Activated CD4-positive, CD25-positive, alpha-beta regulatory T cell treated with anti-CD3 and anti-CD28 coated beads, Interleukin-2, amount 50 U/mL, for 72 hours (primary cell): ENCODE results near the gene GLDC.
"Not testable (repeated sequence)": the region's sequence is repeated elsewhere in the genome, so short reads cannot be mapped to it uniquely, and the experiment has no call there.

ENCODE experiments used
- DNase-seq: peaks from one replicate; pipeline ENCODE4 v3.0.0; 2021

The GLDC gene

DNA sequence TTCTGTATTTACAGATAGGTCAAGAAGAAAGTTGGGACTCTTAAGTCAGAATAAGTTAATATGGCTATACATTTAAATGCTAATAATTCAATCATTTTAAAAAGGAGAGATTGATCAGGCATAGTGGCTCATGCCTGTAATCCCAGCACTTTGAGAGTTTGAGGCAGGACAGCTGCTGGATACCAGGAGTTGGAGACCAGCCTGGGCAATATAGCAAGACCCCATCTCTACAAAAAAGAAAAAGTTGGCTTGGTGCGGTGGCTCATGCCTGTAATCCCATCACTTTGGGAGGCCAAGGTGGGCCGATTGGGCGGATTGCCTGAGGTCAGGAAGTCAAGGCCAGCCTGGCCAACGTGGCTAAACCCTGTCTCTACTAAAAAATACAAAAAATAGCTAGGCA lies 15.0 kb upstream of the GLDC start:
- DNase-seq, result no peak

DNA sequence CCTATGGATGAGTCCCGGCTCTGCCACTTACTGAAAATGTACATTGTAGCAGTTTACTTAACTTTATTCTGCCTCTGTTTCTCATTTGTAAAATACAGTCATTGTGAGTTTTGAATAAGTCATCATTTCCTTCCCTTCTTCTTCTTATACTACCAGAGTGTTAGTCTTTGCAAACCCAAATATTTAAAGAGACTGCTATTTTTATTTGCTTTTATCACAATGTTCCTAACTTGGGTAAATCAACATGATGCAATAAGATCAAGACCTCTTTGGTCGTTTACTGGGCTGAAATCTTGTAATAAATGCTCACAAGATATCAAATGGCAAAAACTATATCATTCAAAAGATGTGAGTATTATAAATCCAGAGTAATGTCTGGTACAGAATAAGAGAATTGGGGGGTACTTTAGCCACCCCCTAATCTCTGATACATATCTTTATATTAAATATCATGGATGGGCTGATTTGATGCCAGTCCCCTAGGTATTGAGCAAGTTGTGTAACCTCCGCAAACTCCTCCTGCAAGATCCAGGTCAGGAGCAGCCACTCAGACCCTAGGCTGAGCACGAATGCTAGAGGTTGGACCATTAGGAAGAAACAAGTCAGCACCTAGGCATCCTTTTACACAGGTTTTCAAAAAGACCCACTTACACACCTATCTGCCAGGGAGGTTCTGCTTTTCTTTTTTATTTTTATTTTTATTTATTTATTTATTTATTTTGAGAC lies 13.3 kb upstream of the GLDC start:
- DNase-seq, result no peak

DNA sequence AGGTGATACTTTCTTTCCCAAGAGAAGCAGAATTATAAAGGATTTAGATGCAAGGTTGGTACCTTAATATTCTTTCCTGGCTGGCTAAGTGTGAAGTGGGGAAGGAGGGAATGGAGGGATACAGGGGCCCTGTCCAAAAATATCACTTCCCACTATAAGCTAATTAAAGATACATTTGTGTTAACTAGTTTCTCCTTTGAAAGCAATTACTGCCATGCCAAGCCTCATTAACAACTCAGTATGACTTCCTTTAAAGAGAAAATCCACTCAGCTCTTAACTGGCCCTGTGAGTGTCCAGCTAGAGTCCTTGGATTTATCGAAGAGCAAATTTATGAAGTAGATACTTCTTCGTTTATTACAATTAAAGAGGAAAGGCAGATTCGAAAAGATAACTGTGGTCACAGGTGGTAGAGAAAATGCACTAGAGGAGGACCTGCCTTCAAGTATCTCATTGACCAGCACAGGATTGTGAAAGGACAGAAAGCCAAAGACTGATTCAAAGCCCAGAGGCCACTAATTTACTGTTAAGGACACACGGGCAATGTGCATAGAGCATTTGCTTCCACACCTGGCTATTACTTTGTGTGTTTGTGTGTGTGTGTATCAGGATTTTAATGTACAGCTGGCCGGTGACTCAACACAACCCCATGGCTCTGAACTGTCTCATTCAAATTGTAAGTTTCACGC lies 11.2 kb upstream of the GLDC start:
- no peak for DNase-seq

DNA sequence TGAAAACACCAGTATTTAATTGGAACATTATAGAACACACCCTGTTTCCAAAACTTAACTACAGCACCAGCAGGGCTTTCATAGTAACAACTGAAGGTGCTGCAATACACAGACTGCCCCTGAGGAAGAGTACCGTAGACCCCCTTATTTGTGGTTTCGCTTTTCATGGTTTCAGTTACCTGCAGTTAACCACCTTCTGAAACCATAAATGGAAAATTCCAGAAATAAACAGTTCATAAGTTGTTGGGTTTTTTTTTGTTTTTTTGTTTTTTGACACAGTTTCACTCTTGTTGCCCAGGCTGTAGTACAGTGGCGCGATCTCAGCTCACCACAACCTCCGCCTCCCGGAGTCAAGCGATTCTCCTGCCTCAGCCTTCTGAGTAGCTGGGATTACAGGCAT lies 9.5 kb upstream of the GLDC start:
- no peak for DNase-seq

DNA sequence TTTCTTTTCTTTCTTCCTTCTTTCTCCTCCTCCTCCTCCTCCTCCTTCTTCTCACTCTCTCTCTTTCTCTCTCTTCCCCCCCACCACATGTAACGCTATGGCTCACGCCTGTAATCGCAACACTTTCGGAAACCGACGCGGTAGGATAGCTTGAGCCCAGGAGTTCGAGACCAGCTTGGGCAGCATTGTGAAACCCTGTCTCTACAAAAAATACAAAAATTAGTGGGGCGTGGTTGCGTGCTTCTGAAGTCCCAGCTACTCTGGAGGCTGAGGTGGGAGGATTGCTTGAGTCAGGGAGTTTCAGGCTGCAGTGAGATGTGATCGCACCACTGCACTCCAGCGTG lies 736 bp upstream of the GLDC start:
- DNase-seq, result no peak

DNA sequence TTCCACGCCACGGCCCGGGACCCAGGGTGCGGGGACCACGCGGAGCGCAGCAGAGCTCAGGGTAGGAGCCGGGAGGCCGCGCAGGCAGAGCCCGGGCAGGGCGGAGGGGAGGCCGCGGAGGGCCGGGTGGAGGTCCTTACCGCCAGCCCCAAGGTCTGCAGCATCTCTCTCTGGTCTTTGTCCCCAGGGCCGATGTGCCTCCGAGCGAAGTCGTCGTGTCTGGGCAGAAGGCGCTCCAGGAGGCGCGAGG lies 499 bp downstream of the GLDC start:
- not testable (repeated sequence) for DNase-seq

DNA sequence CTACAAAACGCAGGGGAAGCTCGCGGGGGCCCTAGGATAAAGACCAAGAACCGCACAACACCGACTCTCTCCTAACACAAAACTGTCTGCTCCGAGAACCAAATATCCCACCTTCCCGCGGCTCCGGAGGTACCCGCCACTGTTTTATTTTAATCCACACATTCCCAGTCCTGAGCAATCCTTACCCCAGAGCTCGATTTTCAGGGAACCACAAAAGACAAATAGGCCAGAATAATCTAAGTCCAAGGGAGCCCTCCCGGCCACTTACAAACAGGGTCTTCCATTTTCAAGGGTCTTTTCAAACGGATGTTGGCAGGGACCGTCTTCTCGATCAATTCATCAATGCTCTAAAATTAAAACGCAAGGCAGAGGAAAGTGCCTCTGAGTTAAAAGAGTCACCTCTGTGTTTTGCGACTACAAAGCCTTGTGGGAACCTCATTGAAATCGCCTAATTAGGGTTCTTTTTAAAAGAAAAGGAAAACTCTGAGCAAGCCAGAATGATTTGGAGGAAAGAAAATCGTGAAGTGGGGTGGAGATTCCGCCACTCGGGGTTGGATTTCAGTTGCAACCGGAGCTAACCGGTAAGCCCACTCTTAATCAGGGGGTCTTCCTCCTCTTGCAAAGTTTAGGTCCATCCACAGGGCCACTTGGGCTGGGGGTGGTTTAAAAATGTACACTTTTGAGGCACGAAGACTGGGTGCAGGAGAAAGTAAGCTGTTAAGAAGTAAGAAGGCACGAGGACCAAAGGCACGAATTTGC lies 1.0 kb downstream of the GLDC start:
- DNase-seq, result no peak

DNA sequence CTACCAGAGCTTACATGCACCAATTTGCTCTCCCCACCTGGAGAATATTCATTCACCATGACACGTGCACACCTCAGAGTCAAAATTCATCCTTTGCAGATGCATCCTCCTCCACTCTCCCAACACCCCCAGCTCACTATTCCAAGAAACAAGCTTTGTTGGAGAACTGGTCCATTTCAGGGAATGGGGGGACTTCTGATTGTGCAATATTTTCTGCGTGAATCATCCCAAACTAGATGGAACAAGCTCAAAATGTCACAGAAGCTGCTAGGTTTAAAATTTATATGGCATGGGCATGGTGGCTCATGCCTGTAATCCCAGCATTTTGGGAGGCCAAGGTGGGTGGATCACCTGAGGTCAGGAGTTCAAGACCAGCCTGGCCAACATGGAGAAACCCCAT lies 3.6 kb downstream of the GLDC start:
- no peak for DNase-seq

DNA sequence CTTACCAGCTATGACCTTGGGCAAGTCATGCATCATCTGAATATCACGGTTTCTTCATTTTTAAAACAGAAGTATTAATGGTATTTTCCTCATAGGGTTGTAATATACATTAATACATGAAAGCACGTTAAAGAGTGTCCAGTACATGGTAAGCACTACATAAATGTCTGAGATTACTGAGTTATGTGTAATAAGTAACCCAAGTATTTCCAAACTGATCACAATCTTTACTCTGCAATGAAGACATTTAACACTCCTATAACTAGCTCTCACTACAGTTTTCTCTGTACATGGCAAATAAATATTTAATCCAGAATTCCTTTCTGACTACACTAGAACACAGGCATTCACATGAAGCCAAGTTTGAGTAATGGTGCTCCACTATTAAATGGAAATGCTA lies 4.0 kb downstream of the GLDC start:
- no peak for DNase-seq

DNA sequence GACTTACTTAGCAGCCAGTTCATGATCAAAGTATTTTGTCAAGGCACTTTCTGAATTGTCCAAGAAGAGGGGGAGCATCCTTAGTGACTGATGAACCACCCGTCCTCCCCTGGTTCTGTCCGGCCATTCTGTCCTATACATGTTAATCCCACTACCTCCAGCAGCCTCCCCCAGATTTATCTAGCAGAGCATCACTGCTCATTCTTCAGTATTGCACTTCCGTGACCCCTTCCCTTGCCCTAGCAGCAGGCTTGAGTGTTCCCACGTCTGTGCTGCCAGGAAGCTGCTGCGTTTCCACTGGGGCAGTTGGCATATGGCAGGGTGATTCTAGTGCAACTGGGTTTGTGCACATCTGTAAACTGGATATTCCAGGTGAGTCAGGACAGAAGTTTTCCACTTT lies 4.5 kb downstream of the GLDC start:
- no peak for DNase-seq

DNA sequence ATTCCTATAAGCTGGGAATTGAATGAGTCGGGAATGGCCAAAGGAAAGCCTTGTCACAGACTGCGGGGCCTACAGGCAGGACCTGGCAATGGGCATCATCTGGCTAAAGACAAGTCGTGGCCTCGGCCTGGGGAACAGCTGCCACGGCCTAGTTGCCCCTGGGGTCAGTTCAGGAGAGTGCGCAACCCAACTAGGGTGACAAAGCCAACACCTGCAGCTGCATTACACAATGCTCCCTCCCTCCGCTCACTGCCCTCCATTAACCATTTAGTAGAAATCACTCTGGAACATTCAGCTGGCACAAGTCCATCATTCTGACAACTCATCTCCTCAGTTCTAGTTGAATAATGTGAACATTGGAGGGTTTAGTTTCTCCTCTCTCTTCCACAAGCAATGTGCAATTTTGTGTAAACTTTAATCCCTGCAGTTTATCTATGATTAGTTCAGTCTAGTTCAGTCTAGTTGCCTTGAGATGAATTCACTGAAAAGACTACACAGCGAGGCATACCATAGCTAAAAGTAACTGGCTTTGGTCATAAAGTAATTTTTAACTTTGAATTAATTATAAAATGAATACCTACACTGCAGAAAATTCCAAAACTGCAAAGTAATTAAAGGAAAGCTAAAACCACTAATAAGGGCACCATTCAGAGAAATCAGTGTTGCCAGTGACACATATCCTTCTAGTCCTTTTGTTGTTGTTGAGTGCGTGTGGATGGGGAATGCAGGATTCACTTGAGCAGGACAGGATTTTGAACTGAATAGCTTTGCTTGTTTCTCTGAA lies 5.1 kb downstream of the GLDC start:
- no peak for DNase-seq

DNA sequence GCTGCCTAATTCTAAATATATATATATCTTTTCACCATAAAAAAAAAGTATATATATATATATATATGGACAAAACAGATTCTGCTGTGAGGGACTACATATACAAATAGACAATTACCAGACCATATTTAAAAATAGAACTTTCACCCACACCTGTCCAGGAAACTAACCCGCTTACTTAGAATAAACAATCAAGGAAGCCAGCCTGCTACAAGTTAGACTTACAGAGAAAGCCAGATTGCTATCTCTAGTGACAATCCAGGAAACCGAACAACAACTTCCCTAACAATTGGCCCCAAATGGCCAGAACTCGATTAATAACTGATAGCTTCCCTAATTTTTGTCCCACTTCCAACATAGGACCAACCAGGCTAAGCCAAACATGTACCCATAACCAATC lies 5.9 kb downstream of the GLDC start:
- DNase-seq, result no peak

DNA sequence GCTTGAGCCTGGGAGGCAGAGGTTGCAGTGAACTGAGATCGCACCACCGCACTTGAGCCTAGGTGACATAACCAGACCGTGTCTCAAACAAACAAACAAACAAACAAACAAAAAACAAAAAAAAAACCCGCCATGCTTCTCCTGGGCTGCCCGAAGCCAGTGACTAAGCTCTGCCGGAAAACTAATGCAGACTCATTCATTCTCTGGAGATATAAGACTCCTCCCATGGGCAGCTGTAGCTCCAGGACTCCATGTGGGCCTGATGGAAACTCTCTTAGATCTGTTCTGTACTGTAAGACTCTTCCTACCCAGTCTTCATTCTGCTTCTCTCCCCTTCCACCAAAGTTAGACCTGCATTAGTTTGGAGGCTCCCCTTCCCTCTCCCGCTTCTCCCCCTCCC lies 11.1 kb downstream of the GLDC start:
- no peak for DNase-seq

DNA sequence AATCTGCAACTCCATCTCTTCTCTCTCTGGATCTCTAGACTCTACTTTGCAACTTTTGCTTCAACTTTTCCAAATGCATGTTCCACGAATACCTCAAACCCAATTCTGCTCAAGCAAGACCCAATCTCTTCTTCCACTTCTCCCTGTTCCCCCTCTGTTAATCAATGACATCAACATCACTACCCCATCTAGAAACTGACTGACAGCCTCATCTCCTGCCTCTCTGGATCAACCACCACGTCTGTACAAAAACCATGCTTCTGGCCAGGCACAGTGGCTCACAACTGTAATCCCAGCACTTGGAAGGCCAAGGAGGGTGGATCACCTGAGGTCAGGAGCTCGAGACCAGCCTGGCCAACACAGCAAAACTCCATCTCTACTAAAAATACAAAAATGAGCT lies 12.2 kb downstream of the GLDC start:
- no peak for DNase-seq

DNA sequence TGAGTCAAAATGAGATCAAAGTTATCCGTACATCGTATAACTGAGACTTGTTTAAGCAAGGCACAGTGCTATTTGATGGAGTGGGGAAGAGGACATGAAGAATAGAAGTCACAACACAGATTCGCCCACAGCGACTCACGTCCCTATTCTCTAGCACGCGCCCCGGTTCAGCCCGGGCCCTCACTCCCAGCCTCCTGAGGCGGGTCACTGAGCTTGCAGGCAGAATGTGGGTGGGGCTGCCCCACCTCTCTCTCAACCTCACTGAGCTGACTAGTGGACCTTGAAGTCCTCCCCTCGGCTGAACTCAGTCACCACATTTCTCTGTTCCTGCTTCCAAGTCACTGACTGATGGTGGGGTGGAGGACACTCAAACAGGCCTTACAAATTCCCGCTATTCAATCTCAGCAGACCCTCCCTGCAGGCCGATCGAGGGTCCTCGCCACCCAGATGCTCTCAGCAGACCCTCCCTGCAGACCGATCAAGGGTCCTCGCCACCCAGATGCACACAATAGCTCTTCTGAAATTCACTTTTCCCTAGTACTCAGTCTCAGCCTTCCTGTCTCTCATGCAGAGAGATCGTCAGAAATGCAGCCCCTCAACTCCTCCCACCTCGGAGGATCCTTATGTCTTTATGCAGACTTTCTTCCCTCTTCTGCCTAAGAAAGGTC lies 12.9 kb downstream of the GLDC start:
- no peak for DNase-seq

DNA sequence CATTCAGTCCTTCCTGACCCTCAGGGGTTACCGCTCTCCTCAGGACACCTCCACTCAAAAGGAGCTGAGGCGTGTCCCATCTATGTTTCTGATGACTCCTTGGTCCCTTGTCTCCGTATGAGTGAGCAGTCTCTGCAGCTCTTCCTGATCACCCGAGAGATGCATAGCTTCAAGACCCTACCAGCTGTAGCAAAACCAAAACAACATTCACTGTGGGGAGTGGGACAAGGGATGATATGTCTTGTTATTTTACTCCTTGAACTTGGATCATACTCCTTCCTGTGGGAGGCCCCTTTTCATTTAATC lies 14.4 kb downstream of the GLDC start:
- no peak for DNase-seq

DNA sequence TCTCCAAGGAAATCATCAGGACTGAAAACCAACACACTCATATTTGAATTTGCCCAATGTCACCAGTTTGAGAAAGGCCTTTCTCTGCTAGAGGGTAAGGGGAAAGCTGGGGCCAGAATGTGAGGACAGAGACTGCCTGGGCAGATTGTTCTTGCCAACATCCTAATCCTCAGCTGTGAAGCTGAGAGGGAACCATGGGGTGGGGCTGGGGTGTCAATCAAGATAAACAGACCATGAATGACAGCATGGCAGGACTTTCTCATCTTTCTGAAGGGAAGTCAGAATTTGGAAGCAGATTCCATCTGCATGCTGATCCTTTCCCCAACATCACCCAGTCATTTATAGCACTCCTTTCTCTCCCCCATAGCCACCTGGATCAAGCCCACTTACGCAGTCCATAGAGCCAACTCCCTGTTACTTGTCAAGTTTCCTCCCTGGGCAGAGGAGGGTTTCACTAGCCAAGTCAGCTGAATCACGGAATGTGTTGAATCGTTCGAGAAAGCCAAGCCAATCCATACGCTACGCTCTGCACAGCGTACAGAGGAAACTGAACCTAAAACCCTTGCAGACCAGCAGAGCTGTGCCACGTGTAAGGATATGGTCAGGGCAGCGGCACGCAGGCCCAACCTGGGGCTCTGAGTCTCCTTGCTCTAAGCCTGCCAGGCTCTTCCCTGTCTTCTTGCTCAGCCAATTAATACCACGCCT lies 14.9 kb downstream of the GLDC start:
- no peak for DNase-seq

DNA sequence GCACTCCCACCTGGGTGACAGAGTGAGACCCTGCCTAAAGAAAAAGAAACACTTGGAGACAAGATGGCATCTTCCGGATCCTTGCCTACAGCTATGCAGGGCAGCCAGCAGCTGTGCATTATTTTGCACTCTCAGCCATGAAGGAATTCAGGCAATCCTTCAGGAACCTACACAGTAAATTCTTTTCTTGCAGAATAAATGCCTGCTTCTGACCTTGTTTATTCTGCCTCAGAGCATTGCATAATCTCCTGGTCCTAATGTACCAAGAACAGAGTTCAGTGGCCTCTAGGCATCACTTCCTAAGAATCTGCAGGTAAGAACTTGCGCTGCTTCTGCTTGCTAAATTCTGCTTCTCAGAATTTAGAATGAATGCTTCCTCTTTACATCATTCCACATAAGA lies 16.8 kb downstream of the GLDC start:
- no peak for DNase-seq

DNA sequence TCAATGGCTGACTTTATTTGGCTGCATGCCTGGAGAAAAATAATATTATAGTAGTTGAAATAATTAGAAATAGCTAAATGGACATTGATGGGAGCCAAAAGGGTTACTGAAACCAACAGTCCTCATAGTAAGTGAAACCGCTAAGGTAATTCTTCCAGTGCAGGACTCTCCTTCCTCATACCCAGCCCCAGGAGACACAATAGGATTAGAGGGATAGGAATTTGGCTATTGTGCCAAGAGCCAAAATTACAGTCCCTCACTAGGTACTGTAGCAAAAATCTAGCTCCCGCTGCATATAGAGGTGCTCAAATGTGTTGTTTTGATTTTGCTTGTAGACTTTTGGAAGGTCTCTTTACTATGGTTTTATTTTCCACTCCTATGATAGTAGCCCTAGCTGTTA lies 20.2 kb downstream of the GLDC start:
- no peak for DNase-seq

DNA sequence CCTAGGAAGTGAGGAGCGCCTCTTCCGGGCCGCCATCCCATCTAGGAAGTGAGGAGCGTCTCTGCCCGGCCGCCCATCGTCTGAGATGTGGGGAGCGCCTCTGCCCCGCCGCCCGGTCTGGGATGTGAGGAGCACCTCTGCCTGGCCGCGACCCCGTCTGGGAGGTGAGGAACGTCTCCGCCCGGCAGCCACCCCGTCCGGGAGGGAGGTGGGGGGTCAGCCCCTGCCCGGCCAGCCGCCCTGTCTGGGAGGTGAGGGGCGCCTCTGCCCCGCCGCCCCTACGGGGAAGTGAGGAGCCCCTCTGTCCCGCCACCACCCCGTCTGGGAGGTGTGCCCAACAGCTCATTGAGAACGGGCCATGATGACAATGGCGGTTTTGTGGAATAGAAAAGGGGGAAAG lies 22.7 kb downstream of the GLDC start:
- not testable (repeated sequence) for DNase-seq

DNA sequence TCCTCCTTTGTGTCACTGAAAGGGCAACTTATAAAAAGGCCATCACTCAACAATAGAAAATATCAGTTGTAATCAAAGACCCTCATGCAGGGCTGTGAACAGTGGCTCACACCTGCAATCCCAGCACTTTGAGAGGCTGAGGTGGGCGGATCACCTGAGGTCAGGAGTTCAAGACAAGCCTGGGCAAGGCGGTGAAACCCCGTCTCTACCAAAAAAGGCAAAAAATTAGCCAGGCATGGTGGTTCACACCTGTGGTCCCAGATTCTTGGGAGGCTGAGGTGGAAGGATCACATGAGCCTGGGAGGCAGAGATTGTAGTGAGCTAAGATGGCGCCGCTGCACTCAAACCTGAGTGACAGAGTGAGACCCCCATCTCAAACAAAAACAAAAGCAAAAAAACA lies 24.7 kb downstream of the GLDC start:
- no peak for DNase-seq

DNA sequence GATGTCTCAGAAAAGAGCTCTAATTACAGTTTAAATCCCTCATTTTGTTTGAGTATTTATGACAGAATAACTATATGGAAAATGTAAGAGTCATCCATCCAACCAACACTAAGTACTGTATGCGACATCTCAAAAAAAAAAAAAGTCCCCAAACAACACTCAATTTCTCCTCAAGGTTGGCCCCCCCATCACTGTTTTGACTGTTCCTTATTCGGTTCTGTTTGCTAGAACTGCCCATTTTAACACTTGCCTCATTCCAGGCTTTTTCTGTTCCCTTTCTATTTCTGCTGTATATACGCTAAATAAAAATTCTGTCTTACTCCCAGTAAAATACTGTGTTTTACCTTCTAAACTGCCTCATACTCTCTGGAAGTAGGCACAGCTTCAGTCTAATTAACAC lies 25.2 kb downstream of the GLDC start:
- DNase-seq, result no peak

DNA sequence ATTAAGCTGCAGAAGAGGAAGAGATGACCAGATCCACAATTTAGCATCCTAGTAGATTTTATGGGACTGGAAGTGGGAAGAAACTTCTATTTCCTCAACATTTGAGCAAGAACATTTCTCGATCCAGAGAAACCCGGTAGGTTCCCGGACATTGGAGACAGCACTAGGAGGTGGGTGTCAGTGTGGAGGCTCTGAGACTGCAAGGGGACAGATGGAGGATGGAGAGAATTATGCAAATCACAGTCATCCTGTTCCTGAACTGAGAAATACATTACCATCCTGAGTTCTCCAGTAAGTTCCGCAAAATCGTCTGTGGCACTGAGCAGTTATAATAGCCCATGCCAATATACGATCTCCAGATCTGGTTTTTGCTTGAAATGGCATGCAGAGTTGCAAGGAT lies 25.6 kb downstream of the GLDC start:
- DNase-seq, result no peak
